Duodenal mucosa (tissue), 2 donors: Measurements from ENCODE around the gene RPL31.
A peak's percentile ranks its signal among the peaks of the same experiment; 100 is the strongest.

Experiments used
- H3K27ac ChIP-seq: one replicate; pipeline ENCODE4 v1.7.0; 2013; ENCODE audit warnings: low read depth, low read length
- H3K27me3 ChIP-seq, 2 donors: one replicate each; pipeline ENCODE4 v1.7.0; 2013; ENCODE audit warnings: low read length in 2 of 2, control low read depth in 1 of 2; ENCODE audit not compliant: insufficient read depth in 2 of 2, control insufficient read depth in 1 of 2
- H3K36me3 ChIP-seq, 2 donors: one replicate each; pipeline ENCODE4 v1.7.0; 2013; ENCODE audit warnings: low read length in 2 of 2, control low read depth in 1 of 2; ENCODE audit not compliant: insufficient read depth in 2 of 2, control insufficient read depth in 1 of 2
- H3K4me1 ChIP-seq, 2 donors: one replicate each; pipeline ENCODE4 v1.7.0; 2013; ENCODE audit warnings: low read length in 2 of 2, control low read depth in 1 of 2; ENCODE audit not compliant: insufficient read depth in 2 of 2, control insufficient read depth in 1 of 2
- H3K4me3 ChIP-seq, 2 donors: one replicate each; pipeline ENCODE4 v1.7.0; 2013; ENCODE audit warnings: low read length in 2 of 2, low read depth in 1 of 2
- H3K9ac ChIP-seq, 2 donors: one replicate each; pipeline ENCODE4 v1.7.0; 2013; ENCODE audit warnings: low read length in 2 of 2, low read depth in 1 of 2
- H3K9me3 ChIP-seq, 2 donors: one replicate each; pipeline ENCODE4 v1.7.0; 2013; ENCODE audit warnings: low read length in 2 of 2, control low read depth in 1 of 2; ENCODE audit not compliant: control insufficient read depth in 1 of 2

The RPL31 gene

DNA sequence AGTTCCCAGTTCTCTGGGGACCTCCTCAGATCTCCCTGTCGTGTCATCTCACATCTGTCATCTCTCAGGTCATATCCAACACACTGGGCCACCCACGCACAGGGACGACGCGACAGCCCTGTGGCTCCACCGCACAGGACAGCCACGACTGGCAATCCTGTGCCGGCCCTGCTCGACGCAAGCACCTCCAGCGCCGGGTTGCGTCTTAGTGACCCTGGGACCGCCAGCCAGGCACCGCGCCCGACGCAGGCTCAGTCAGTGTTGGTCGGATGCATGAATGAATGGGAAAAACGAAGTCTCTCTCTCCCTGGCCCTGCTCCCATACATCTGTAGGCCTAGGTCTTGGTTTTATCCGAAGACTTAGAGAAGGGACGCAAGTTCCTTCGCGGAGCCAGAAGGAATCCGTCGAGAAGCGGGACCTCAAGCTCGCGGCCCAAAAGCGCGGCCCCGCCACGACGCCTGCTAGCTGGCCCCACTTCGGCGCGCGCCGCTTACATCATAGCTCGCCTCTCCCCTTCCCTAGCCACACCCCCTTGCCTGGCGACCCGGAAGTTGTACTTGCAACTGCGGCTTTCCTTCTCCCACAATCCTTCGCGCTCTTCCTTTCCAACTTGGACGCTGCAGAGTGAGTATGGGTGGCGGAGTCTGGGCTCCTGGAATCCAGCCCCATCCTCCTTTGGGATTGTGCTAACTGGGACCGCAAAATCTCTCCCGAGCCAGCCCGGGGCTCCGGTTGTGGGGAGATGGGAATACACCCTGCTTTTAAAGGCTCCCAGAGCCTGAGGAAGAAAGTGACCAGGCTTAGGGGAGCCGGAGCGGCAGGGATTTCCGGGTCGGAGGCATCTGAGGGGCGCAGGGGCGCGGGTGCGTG lies at the start of gene RPL31:
Gene RPL31, plus strand, starts transcription at position 599 of the 871 bp plus-strand sequence. CDS start 413 bp downstream, outside the sequence.
- Histone ChIP-seq H3K36me3 (peaks cover 30 to 39% of the 10 kb centered on the region in 2 donors), H3K4me1 (peaks cover 19 to 25% of the 10 kb centered on the region in 2 donors), H3K9ac (peak within 1 kb of the TSS; percentile 94 to 97), H3K27ac (peak within 1 kb of the TSS; percentile 82), H3K9me3 (no peaks in the 10 kb centered on the region), H3K27me3 (no peaks in the 10 kb centered on the region), H3K4me3 (peak within 1 kb of the TSS; percentile 97)

DNA sequence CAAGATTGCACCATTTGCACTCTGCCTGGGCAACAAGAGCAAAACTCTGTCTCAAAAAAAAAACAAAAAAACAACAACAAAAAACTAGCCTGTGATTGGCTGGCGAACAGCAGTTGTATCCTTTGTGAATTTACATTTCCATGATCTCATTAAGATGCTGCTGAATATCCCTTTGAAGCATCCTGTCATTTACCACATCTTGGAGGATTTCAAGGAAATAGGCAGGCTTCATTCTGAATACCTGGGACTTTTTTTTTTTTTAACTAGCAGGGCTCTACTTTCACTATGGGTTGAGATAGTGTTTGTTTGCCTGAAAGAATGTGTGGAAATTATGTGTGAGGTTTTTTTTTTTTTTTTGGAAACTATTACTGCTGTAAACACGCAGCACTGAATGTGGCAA lies 49.6 kb upstream of the RPL31 start:
- Histone ChIP-seq H3K36me3 (peaks cover 0 to 42% of the 10 kb centered on the region in 2 donors), H3K4me3 (no peak overlapping the region), H3K4me1 (no peaks in the 10 kb centered on the region)

DNA sequence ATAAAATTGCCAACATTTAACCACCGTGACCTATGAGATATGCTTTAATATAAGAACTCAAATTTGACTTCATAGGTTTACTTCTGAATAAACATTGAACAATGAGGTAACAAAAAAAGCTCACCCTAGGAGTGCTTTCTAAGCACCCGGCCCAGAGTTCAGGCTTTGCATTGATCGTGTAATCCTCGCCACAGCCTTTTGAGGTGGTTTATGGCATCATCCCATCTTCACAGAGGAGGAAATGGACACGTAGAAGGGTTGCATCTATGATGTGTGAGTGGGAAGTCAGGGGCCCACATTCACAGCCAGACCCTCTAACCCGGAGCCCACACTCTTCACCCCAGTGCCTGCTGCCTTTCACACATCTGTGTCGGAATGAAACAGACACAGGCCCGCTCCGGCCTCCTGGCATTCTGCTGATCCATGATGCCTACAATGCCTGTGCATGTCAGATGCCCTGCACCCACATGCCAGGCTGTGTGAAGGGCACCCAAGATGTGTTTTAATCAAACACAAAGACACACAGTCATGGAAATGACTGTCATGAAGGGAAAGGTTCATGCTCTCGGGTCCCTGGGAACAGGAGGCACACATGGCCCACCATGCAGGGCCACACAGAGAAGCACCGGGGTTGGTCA lies 48.6 kb upstream of the RPL31 start:
- no peaks in the 10 kb centered on the region for H3K27me3 ChIP-seq
- no peak overlapping the region for H3K4me3 ChIP-seq
- H3K36me3 ChIP-seq, result peaks cover 0 to 42% of the 10 kb centered on the region in 2 donors
- H3K9ac ChIP-seq, result no peak overlapping the region
- no peak overlapping the region for H3K27ac ChIP-seq
- H3K9me3 ChIP-seq, result no peaks in the 10 kb centered on the region
- no peaks in the 10 kb centered on the region for H3K4me1 ChIP-seq

More for the DNA sequence above, 49.6 kb upstream of the RPL31 start:
- Histone ChIP-seq H3K9ac (no peak overlapping the region), H3K9me3 (no peaks in the 10 kb centered on the region), H3K27ac (no peak overlapping the region), H3K27me3 (no peaks in the 10 kb centered on the region)

DNA sequence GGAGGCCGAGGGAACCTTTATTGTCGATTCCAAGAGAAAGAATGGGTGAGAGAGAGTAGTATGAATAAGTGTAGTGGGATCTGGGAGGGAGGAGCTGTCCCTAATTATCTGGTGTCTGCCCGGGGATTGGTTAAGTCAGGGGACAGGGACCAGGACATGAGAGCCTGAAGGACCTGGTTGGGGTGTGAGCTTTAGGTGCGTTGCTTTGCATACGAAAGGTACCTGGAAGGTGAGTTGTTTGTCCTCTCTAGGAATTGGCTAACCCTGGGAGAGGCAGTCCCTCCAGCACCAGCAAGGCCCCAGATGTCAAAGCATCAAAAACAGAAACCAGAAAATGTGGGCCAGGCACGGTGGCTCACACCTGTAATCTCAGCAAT lies 48.1 kb upstream of the RPL31 start:
- no peak overlapping the region for H3K9ac ChIP-seq
- H3K4me1 ChIP-seq, result no peaks in the 10 kb centered on the region
- H3K27ac ChIP-seq, result no peak overlapping the region
- peaks cover 0 to 38% of the 10 kb centered on the region in 2 donors for H3K36me3 ChIP-seq
- H3K27me3 ChIP-seq, result no peaks in the 10 kb centered on the region
- no peak overlapping the region for H3K4me3 ChIP-seq
- H3K9me3 ChIP-seq, result no peaks in the 10 kb centered on the region

DNA sequence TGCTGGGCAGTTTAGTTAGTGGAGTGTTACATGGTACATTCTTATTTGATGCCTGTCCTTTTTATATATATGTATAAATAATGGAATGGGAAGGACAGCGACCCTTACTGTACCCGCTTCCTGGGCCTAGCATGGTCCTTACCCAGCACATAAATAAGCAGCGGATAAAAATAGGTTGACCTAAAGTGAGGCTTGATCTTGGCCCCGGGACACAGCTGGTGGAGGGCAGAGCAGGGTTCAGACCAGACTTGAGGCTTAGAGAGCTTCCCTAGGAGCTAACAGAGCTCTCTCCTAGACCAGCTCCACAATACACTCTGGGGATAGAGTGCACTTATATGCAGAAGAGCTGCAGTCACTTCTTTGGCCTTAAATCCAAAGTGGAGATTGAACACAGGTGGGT lies 46.9 kb upstream of the RPL31 start:
- no peaks in the 10 kb centered on the region for H3K9me3 ChIP-seq
- H3K27ac ChIP-seq, result no peak overlapping the region
- H3K27me3 ChIP-seq, result no peaks in the 10 kb centered on the region
- no peak overlapping the region for H3K4me3 ChIP-seq
- H3K36me3 ChIP-seq, result peaks cover 0 to 26% of the 10 kb centered on the region in 2 donors
- H3K4me1 ChIP-seq, result no peaks in the 10 kb centered on the region
- no peak overlapping the region for H3K9ac ChIP-seq

DNA sequence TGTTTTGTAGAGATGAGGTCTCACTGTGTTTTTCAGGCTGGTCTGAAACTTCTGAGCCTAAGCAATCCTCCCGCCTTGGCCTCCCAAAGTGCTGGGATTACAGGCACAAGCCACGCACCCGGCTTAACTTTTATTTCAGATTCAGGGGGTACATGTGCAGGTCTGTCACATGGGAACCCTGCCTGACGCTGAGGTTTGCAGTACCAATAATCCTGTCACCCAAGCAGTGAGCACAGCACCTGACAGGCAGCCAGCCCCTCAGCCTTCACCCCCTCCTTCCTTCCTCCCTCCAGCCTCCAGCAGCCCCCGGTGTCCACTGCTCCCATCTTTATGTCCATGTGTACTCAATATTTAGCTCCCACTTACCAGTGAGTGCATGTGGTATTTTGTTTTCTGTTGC lies 46.0 kb upstream of the RPL31 start:
- H3K27ac ChIP-seq, result no peak overlapping the region
- no peaks in the 10 kb centered on the region for H3K27me3 ChIP-seq
- H3K9me3 ChIP-seq, result no peaks in the 10 kb centered on the region
- H3K9ac ChIP-seq, result no peak overlapping the region
- H3K4me3 ChIP-seq, result no peak overlapping the region
- no peaks in the 10 kb centered on the region for H3K4me1 ChIP-seq
- peaks cover 0 to 25% of the 10 kb centered on the region in 2 donors for H3K36me3 ChIP-seq

DNA sequence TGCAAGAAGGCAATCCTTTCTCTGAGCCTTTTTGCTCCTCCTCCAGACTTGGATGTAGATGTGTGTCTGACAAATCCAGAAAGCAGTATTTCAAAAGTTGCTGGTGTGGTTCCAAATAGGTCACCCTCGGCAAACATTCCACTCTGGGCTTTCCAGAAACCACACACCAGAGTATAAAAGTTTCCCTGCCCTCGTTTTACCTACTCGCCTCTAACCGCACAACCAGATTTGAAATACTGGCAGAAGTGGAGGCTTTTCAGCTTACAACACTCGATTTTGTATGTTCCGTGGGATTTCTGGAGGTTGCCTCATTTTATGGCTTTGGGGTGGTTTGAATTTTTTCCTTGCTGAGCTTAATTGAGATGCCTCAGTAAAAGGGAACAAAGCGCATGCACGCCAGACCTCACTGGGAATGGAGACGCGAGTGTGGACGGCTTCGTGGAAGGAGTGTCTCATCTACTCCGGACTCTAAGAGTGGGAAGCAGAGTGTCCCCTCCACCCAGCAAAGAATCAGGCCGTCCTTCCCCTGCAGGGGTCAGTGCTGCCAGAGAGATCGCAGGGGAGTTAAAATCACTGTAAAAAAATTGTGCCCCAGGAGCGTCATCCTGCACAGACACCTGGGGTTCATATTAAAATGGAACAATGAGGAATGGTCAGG lies 44.0 kb upstream of the RPL31 start:
- Histone ChIP-seq H3K4me3 (no peak overlapping the region), H3K9ac (no peak overlapping the region)

DNA sequence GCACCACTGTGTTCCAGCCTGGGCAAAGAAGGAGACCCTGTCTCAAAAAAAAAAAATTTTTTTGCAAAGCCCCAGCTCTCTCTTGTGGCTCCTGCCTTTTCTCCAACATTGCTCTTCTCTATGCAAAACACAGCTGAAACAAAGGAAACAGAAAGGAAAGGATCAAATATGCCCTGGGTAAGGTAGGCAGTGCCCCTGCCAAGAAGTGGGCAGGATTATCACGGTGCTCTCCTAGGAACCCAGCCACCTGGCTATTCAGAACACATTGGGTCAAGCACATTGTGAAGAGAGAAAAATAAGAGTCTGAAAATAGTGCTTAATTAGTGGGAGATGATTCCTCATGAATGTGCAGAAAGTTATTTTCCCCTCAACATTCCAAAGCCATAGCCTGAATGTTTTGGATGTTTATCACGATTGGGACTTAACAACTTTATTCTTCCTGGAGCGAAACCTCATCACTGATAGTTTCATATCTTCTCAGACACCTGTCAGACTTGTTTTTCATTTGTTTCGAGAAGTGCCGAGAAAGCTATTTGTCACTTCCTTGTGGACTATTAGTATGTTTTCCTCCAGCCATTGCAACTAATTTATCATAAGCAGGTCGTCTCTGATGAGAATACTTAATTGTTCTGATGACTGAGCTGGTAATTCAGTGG lies 42.7 kb upstream of the RPL31 start:
- Histone ChIP-seq H3K4me1 (no peaks in the 10 kb centered on the region), H3K9ac (no peak overlapping the region), H3K9me3 (no peaks in the 10 kb centered on the region), H3K4me3 (no peak overlapping the region), H3K27me3 (no peaks in the 10 kb centered on the region), H3K36me3 (peaks cover 0 to 18% of the 10 kb centered on the region in 2 donors), H3K27ac (no peak overlapping the region)

More for the DNA sequence above, 44.0 kb upstream of the RPL31 start:
- H3K27ac ChIP-seq, result no peak overlapping the region
- no peaks in the 10 kb centered on the region for H3K9me3 ChIP-seq
- no peaks in the 10 kb centered on the region for H3K27me3 ChIP-seq
- no peaks in the 10 kb centered on the region for H3K4me1 ChIP-seq
- H3K36me3 ChIP-seq, result peaks cover 0 to 22% of the 10 kb centered on the region in 2 donors

DNA sequence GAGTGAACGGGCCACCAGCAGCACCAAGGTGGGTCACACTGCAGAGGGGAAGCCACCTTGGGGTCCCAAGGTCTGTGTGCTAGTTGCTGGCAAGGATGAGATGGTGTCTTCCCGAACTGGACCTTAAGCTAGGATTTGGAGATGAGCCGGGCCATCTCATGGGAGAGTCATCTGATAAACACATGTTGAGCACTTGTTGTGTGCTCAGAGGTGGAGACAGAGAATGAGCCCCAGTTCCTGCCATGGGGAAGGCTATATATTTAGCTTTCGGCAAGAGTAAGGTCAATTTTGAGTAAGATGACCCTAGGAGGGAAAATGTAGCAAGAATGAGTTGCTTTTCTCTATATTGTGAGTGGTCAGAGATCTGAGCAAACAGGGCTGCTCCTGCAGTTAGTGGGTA lies 41.4 kb upstream of the RPL31 start:
- H3K9ac ChIP-seq, result no peak overlapping the region
- no peaks in the 10 kb centered on the region for H3K4me1 ChIP-seq
- no peaks in the 10 kb centered on the region for H3K27me3 ChIP-seq
- H3K9me3 ChIP-seq, result no peaks in the 10 kb centered on the region
- no peak overlapping the region for H3K27ac ChIP-seq
- H3K36me3 ChIP-seq, result peaks cover 0 to 10% of the 10 kb centered on the region in 2 donors
- no peak overlapping the region for H3K4me3 ChIP-seq
